NCI-H460 (cell line): ENCODE results near the gene WASHC2A. TPM values are rescaled to one million over a fixed set of nuclear protein-coding genes. Genes with fewer than 3 reads are reported as not detected.
"Not testable (repeated sequence)": the region's sequence is repeated elsewhere in the genome, so short reads cannot be mapped to it uniquely, and the experiment has no call there.

Experiments
- DNase-seq: peaks from one replicate; pipeline ENCODE4 v3.0.0-alpha.2; 2016; ENCODE audit warnings: low read depth; ENCODE audit errors: extremely low read depth
- polyA plus RNA-seq: library from polyadenylated mRNA; depleted of rRNA; stranded (reverse); fragments of >200 nt; gene quantifications from 2 replicates; pipeline ENCODE4 v1.2.3, GENCODE V29; 2014; cell fraction: nucleus; rRNA removed
- total RNA-seq: library from RNA; depleted of rRNA; stranded (reverse); fragments of >200 nt; shearing (Covaris generic); gene quantifications from 2 replicates; pipeline ENCODE4 v1.2.3, GENCODE V29; 2014; rRNA removed

Gene WASHC2A
- total RNA-seq: 21.3 and 34.6 TPM in 2 replicates
- polyA plus RNA-seq: 16.0 and 28.4 TPM in 2 replicates

DNA sequence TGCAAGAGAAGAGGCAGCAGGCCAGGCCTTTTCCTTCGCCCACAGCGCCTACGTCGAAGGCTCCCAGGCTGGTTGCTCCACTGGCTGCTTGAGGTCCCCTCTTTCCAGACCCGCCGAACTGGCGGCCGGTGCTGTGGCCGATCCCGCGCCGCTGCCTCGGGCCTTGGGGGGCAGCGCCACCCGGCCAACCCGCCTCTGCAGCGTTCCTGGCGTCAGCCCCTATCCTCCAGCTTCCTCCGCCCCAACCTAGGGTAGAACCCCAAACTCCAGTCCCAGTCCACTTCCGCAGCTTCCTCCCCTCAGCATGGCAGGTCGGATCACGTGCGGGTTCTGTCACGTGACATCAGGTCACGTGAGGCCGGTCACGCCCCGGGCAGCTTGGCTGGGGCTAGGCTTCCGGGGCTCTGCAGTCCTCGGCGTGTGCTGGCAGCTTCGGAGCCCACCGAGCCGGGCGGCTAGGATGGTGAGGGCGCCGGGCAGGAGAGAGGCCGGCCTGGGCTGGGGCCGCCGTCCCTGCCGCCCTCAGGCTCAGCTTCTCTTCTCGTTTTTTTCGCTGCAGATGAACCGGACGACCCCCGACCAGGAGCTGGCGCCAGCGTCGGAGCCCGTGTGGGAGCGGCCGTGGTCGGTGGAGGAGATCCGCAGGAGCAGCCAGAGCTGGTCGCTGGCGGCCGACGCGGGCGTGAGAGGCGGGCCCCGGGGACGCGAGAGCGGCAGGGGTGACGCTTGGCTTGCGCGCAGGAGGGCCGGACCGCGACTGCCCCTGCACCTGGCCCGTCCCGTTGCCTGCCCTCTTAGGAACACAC is at the start of gene WASHC2A:
Gene WASHC2A, plus strand, starts transcription at position 409 of the 806 bp plus-strand sequence. Its CDS starts 52 bp downstream, at position 461.
- DNase-seq: peak; percentile 79

DNA sequence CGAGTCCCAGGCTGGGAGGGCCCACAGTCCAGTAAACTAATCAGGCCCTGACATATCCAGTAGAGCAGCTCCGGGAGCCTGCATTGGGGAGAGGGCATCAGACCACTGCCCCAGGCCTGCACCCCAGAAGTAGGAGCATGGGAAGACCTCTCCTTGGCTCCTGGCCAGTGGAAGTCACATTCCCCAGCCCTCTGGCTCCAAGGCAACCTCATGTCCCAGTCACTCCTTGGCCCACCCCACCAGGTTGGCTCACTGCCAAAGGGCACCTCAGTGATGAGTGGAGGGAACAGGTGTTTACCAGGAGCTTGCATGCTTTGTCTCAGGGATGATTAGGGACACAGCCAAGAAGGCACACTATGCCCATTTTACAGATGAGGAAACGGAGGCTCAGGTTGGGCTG is 48.5 kb upstream of the WASHC2A start:
- DNase-seq: not testable (repeated sequence)

- DNase-seq: not testable (repeated sequence)
Observed at GRCh38 chr10:50020451-50021024, 47.2 kb upstream of the WASHC2A start.

DNA sequence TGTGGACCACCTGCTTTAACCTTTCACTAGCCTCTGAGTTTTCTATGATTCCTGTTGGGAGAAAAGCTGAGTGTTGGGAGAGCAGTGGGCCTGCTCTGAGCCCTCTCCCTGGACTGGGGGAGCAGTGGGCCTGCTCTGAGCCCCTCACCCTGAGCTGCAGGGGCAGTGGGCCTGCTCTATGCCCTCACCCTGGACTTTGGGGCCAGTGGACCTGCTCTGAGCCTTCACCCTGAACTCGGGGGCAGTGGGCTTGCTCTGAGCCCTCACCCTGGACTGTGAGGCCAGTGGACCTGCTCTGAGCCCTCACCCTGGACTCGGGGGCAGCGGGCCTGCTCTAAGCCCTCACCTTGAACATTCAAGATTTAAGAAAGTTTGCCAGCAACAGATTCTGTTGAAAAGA is 46.1 kb upstream of the WASHC2A start:
- DNase-seq: no peak

DNA sequence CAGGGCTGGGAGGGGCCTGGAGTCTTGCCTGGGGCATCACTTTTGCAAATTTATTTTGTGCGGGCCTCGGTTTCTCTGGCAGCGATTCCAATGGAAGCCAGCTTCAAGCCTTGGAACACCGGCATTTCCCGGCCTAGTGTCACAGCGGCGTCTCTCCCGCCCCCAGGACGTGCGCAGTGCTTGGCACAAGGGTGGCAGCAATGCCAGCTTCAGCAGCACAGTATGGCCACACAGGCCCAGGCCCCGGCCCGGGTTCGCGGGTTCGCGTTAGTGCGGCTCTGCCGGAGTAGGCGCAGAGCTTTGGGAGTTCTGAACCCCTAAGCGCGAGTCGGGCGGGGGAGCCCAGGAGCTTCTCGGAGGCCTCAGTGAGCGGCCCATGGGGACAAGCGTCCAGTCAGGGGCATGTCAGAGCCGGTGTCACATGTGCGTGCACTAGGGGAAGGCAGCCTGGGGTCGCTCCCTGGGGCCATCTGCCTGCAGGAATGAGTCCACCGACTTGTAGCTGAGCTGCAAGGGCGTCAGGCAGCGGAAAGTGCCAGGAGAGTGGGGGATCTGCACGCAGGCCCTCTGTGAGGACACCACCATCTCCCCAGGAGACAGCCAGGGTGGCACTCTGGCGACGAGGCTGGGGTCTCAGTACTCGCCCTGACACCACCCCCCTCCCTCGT is 42.9 kb upstream of the WASHC2A start:
- not testable (repeated sequence) for DNase-seq

DNA sequence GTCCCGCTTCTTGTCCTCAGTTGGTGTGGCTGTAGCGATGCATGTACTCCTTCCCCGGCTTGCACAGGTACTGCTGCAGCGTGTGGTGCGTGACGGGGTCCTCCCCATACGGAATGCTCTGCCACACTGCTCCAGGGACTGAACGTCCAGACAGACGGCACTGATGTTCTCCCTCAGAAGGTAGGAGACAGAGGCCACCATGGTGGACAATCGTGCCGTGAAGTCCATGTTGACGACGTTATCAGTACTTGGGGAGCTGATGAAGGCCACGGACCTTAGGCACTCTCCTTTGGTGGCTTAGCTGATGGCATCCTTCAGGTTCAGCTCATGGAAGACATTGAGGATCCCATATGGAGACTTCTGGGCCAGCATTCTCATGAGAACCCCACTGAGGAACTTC is 42.1 kb upstream of the WASHC2A start:
- no peak for DNase-seq

DNA sequence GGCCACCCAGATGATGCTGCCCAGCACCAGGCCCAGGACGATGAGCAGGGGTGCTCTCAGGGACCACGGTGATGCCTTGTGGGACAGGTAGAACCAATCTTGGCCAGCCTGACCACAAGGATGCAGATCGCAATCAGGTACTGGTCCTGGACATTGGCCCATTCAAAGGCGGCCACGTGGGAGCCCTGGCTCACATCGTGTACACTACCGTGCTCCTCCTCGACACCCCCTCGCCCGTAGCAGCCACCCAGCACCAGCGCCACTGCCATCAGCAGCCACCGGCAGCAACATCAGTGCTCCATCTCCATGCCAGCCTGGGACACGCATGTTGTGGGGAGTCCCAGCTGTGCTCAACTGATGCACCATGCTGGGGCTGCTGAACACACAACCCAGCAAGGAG is 40.6 kb upstream of the WASHC2A start:
- DNase-seq: no peak

GRCh38 chr10:50033481-50033880 is 34.3 kb upstream of the WASHC2A start:
- DNase-seq: no peak

DNA sequence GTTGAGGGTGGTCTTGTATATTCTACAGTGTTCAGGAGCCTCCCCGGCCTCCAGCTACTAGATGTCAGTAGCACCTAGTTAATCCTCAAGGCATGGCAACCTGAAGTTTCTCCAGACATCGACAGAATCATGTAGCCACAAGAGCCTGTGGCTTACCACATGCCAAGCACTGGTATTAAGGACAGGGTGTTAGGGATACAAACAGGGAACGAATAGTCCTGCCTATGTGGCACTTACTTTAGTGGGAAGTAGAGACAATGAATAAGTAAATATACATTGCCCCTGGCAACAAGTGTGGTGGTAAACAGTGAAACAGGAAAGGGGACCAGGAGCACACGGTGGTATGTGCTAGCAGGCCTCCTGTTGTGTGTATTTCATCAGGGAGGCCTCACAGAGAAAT is 32.4 kb upstream of the WASHC2A start:
- not testable (repeated sequence) for DNase-seq

DNA sequence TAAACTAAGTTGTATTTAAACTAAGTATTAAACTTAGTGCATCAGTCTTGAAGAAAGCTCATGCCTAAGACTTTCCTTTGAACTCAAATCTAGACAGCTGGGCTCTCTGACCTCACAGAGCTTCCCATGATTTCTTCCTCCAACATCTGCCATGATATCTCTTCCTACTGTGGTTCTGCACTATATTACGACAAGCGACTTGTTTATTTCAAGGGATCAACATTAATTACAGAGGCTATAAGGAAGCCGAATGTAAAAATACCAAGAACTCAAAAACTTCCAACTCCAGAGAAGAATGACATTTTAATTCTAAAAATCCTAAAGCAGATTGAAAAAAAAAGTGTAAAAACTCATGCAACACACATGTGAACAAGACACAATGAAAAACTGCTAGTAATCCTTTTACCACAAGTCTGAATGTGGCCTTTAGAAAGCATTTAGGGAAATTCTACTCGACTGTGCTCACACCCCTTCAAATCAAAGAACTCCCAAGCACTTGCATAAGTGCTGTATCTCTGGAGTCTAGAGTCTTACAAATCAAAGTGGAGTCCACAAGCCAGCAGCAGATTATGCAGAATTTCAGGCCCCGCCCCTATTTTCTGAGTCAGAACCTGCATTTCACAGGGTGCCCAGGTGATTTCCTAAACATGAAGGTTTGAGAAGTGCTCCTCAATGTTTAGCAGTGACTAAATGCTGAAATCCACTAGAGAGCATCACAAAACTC is 22.7 kb upstream of the WASHC2A start:
- no peak for DNase-seq

GRCh38 chr10:50046457-50046856 is 21.3 kb upstream of the WASHC2A start:
- DNase-seq: not testable (repeated sequence)

DNA sequence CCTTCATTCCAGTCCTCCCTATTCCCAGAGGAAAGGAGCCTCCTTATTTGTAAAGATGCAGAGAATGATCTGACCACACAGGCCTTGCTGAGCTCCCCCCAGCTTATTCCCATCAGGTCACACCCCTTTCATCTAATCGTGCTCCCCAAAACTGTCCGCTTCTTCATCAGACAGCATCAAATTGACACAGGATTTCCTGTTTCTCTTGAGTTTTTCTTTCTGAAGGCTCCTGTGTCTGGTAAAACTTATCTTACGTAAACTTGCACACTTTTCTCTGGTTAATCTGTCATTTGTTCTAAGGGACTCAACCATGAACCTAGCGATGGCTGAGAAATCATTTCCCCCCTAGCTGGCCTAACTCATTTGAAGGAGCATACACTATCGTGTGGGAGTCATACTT is 20.2 kb upstream of the WASHC2A start:
- not testable (repeated sequence) for DNase-seq

GRCh38 chr10:50051995-50052660 is 15.6 kb upstream of the WASHC2A start:
- DNase-seq: peak; percentile 13

- DNase-seq: not testable (repeated sequence)
Observed at GRCh38 chr10:50052778-50053376, 14.9 kb upstream of the WASHC2A start.

DNA sequence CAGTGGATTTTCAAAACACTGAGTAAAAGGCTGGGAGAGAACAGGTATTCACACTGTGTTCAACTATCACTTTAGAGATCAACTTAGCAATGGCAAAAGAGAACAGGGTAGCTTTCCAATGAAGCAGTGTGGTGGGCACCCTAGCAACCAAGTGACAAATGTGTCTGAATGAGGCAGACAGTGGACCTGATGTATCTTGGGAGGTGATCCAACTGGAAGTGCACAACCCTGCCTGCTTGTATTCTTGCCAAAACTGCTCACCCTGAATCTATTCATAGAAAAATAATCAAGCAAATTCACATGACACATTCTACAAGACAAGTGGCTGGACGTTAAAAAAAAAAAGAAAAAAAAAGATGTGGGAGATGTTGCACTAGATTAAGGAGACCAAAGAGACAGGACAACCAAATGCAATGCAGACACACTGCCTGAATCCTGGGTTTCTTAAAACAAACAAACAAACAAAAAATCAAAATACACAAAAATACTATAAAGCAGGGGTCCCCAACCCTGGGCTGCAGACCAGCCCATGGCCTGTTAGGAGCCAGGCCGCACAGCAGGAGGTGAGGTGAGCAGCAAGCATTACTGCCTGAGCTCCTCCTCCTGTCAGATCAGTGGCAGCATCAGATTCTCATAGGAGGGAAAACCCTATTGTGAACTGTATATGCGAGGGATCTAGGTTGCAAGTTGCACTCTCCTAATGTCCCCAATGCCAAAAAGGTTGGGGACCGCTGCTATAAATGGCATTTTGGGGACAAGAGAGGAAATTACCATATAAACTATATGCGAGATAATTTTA is 12.1 kb upstream of the WASHC2A start:
- DNase-seq: not testable (repeated sequence)

DNA sequence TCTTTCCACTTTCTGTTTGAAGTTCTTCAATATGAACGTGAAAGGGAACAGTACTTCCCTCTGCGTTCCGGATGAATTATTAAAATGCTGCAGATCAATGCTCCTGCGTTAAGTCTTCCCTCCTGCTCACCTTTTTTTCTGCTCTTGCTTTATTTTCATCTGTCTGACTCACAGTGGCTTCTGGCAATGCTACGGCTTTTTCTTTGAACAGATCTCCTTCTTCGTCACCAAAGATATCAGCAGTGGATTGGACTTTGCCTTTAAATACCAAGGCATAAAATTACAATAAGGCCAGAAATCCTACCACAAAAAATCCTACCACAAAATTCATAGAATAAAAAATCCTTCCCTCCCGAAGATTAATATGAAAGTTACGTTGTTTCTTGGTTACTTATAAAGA is 11.1 kb upstream of the WASHC2A start:
- not testable (repeated sequence) for DNase-seq

GRCh38 chr10:50058727-50059126 is 9.0 kb upstream of the WASHC2A start:
- DNase-seq: not testable (repeated sequence)

GRCh38 chr10:50059946-50060345 is 7.8 kb upstream of the WASHC2A start:
- not testable (repeated sequence) for DNase-seq

DNA sequence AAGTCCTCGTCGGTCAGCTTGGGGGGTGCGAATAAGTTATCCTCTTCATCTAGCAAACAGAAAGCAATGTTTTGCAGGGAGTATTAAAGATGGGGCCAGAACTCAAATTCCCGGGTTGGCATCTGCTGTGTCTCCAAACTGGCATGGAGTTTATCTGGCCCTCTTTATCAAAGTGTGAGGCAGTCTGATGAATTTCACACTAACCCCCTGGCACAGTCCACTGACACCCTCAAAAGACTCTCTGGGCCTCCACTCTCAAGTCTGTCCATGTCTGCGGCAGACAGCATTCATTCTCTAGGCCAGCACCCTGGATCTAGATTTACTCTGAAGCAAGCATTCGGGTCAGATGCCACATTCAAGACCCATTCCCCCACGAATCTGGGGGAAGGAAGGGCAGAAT is 6.2 kb upstream of the WASHC2A start:
- DNase-seq: not testable (repeated sequence)
